K562 (cell line): Measurements from ENCODE around the gene EMID1. TPM values are rescaled to one million over a fixed set of nuclear protein-coding genes. Genes with fewer than 3 reads are reported as not detected.

Experiments used
- BDP1 ChIP-seq: IDR thresholded peaks from 3 replicates; pipeline ENCODE4 v1.6.1; 2011; ENCODE audit not compliant: insufficient read length, insufficient read depth
- BRD9 ChIP-seq: fragments of 450-650 bp; IDR thresholded peaks from 2 replicates; pipeline ENCODE4 v1.6.1; 2018; ENCODE audit warnings: low read depth; ENCODE audit not compliant: partially characterized antibody
- E4F1 ChIP-seq: fragments of 250-450 bp; sonication (Bioruptor Pico); IDR thresholded peaks from 2 replicates; pipeline ENCODE4 v1.5.0; 2021; ENCODE audit warnings: mild to moderate bottlenecking, borderline replicate concordance
- KHSRP ChIP-seq: fragments of 450-650 bp; IDR thresholded peaks from 2 replicates; pipeline ENCODE4 v1.6.1; 2017
- PHF8 ChIP-seq: fragments of 200-600 bp; sonication (generic); IDR thresholded peaks from 2 replicates; pipeline ENCODE4 v1.6.1; 2012; ENCODE audit warnings: mixed run types, mild to moderate bottlenecking, inconsistent platforms, low read length, moderate library complexity, borderline replicate concordance
- PTRF ChIP-seq: fragments of 450-650 bp; IDR thresholded peaks from 2 replicates; pipeline ENCODE4 v1.6.1; 2016; ENCODE audit warnings: mild to moderate bottlenecking, missing genetic modification characterization, missing compliant biosample characterization
- PTTG1 ChIP-seq: fragments of 450-650 bp; IDR thresholded peaks from 2 replicates; pipeline ENCODE4 v1.6.1; 2016; ENCODE audit warnings: low read depth, mild to moderate bottlenecking, missing genetic modification characterization, missing compliant biosample characterization
- RFX1 ChIP-seq: fragments of 450-650 bp; IDR thresholded peaks from 2 replicates; pipeline ENCODE4 v1.6.1; 2016; ENCODE audit warnings: mild to moderate bottlenecking, moderate library complexity
- TARDBP ChIP-seq: fragments of 450-650 bp; IDR thresholded peaks from 2 replicates; pipeline ENCODE4 v1.6.1; 2016
- THRAP3 ChIP-seq: fragments of 450-650 bp; IDR thresholded peaks from 2 replicates; pipeline ENCODE4 v1.6.1; 2016; ENCODE audit warnings: mild to moderate bottlenecking, inconsistent platforms, borderline replicate concordance
- YBX1 ChIP-seq: fragments of 450-650 bp; IDR thresholded peaks from 2 replicates; pipeline ENCODE4 v1.7.1; 2016; ENCODE audit warnings: mild to moderate bottlenecking
- ZHX1 ChIP-seq: fragments of 150-350 bp; conservative IDR thresholded peaks from 2 replicates; pipeline ENCODE4 v1.6.1; 2014; ENCODE audit warnings: low read length
- ZKSCAN1 ChIP-seq: fragments of 150-350 bp; IDR thresholded peaks from 2 replicates; pipeline ENCODE4 v1.6.1; 2016; ENCODE audit warnings: low read depth, low read length
- ZNF655 ChIP-seq: fragments of 250-450 bp; sonication (Bioruptor Pico); IDR thresholded peaks from 2 replicates; pipeline ENCODE4 v1.5.0; 2021
- ZNF707 ChIP-seq: fragments of 250-450 bp; sonication (Bioruptor Pico); conservative IDR thresholded peaks from 2 replicates; pipeline ENCODE4 v1.8.0; 2022; ENCODE audit warnings: inconsistent platforms, mild to moderate bottlenecking, moderate library complexity
- polyA plus RNA-seq, 8 experiments: library from polyadenylated mRNA; depleted of rRNA in 4 of 8; stranded (reverse) in 5 of 8; unstranded in 3 of 8; fragments of >200 nt; fragmentation: Nextera tagmentation in 2 of 8; fragmentation: Illumina TruSeq in 1 of 8; extraction: Ambion mirVana in 2 of 8; extraction: Trizol in 1 of 8; gene quantifications; 2 replicates each; pipeline versions ENCODE4 v1.2.1 to v1.2.3, GENCODE V29; 2011 to 2014; ENCODE audit warnings: inconsistent platforms in 1 of 8, missing spikeins in 1 of 8
- total RNA-seq, 7 experiments: library from RNA; depleted of rRNA in 6 of 7; stranded (reverse); fragments of >200 nt in 6 of 7; fragmentation: Illumina TruSeq in 2 of 7; extraction: Trizol in 2 of 7; gene quantifications; 2 replicates each; pipeline versions ENCODE4 v1.2.1 to v1.2.3, GENCODE V29; 2011 to 2021; ENCODE audit warnings: low replicate concordance in 1 of 7
- TF ChIP-seq, protein P1 (sequence below): fragments of 450-650 bp; IDR thresholded peaks from 2 replicates; pipeline ENCODE4 v1.6.1; 2017; ENCODE audit warnings: antibody characterized with exemption, mild to moderate bottlenecking
- TF ChIP-seq, protein P2 (sequence below): fragments of 200-800 bp; sonication (Bioruptor generic); IDR thresholded peaks from 2 replicates; pipeline ENCODE4 v1.6.1; 2017; ENCODE audit warnings: missing genetic modification characterization, missing compliant biosample characterization

The EMID1 gene
- total and polyA plus RNA-seq, 9 of the 15 experiments (the other 6 are each of a cell fraction or from before 2014, with no cell fraction given), result 0.15 to 7.2 (median 2.7) TPM

DNA sequence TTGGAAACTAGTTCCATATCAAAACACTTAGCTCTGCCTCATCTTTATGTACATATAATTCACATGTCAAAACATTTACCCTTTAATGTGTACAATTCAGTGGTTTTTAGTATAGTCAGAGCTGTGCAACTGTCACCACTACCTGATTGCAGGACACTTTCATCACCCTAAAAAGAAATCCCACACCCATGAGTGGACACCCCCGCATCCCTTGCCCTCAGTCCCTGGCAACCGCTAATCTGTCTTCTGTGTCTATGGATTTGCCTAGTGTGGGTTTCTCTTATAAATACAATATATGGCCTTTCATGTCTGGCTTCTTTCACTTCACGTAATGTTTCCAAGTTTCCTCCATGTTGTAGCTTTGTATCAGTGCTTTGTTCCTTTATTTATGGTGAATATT is 8.6 kb upstream of the EMID1 start (continued):
- TF ChIP-seq ZKSCAN1, result no peak
- TF ChIP-seq ZNF655 (CRISPR knock-in tag), result no peak
- no peak for TF ChIP-seq THRAP3
- no peak for TF ChIP-seq BDP1
- TF ChIP-seq, protein P1, sequence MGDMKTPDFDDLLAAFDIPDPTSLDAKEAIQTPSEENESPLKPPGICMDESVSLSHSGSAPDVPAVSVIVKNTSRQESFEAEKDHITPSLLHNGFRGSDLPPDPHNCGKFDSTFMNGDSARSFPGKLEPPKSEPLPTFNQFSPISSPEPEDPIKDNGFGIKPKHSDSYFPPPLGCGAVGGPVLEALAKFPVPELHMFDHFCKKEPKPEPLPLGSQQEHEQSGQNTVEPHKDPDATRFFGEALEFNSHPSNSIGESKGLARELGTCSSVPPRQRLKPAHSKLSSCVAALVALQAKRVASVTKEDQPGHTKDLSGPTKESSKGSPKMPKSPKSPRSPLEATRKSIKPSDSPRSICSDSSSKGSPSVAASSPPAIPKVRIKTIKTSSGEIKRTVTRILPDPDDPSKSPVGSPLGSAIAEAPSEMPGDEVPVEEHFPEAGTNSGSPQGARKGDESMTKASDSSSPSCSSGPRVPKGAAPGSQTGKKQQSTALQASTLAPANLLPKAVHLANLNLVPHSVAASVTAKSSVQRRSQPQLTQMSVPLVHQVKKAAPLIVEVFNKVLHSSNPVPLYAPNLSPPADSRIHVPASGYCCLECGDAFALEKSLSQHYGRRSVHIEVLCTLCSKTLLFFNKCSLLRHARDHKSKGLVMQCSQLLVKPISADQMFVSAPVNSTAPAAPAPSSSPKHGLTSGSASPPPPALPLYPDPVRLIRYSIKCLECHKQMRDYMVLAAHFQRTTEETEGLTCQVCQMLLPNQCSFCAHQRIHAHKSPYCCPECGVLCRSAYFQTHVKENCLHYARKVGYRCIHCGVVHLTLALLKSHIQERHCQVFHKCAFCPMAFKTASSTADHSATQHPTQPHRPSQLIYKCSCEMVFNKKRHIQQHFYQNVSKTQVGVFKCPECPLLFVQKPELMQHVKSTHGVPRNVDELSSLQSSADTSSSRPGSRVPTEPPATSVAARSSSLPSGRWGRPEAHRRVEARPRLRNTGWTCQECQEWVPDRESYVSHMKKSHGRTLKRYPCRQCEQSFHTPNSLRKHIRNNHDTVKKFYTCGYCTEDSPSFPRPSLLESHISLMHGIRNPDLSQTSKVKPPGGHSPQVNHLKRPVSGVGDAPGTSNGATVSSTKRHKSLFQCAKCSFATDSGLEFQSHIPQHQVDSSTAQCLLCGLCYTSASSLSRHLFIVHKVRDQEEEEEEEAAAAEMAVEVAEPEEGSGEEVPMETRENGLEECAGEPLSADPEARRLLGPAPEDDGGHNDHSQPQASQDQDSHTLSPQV, result peak; percentile 43; the same call in 1 of the 2 replicates
- no peak for TF ChIP-seq YBX1
- peak; percentile 46; the same call in 1 of the 2 replicates for TF ChIP-seq RFX1
- no peak for TF ChIP-seq E4F1 (CRISPR knock-in tag)
- TF ChIP-seq, protein P2, sequence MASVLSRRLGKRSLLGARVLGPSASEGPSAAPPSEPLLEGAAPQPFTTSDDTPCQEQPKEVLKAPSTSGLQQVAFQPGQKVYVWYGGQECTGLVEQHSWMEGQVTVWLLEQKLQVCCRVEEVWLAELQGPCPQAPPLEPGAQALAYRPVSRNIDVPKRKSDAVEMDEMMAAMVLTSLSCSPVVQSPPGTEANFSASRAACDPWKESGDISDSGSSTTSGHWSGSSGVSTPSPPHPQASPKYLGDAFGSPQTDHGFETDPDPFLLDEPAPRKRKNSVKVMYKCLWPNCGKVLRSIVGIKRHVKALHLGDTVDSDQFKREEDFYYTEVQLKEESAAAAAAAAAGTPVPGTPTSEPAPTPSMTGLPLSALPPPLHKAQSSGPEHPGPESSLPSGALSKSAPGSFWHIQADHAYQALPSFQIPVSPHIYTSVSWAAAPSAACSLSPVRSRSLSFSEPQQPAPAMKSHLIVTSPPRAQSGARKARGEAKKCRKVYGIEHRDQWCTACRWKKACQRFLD (CRISPR knock-in tag), result no peak
- no peak for TF ChIP-seq TARDBP
- no peak for TF ChIP-seq PTTG1
- no peak for TF ChIP-seq PTRF (tag)
- TF ChIP-seq ZHX1, result no peak
- TF ChIP-seq BRD9, result no peak
- no peak for TF ChIP-seq PHF8
- no peak for TF ChIP-seq ZNF707 (CRISPR knock-in tag)
- no peak for TF ChIP-seq KHSRP
